HG03378 (cell line): ENCODE results near the gene DENND5B.
"Not testable (repeated sequence)": the region's sequence is repeated elsewhere in the genome, so short reads cannot be mapped to it uniquely, and the experiment has no call there.

Source experiments
- ATAC-seq: cut with Tn5 transposase; IDR thresholded peaks from one replicate; pipeline ENCODE4 v1.9.1; 2021; ENCODE audit warnings: mild to moderate bottlenecking, moderate library complexity; ENCODE audit not compliant: unreplicated experiment

Gene DENND5B

DNA sequence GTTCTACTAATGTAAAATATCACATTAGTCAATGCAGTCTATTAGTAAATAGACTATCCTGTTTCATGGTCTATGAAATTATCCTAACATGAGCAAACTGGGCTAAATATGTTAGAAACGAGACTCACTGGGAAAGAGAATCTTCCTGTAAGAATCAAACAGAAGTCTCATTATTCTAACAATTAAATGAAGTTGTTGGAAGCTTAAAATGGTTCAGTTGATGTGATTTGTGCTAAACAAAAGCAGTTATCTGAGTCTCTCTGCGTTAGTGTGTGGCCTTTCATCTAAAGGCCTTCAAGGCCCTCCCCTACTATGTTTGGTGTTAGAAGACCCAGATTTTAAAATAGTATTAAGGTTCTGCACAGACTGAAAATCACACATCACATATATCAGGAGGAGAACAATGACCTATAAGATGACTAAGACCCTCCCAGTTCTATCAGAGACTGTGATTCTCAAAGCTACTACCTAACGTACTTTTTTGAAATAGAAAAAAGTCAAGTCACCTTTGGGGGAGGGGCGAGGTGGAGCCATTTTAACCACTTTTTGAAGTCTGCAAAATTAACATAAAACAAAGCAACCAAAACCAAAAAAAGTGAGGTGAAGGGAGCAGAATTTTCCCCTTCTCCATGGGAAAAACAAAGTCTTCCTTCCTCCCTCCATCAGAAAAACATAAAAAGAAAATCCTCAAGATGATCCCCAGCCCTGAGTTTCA, 82.3 kb downstream of the DENND5B start:
- ATAC-seq, result no peak

GRCh38 chr12:31507966-31508365, 83.0 kb downstream of the DENND5B start:
- no peak for ATAC-seq

DNA sequence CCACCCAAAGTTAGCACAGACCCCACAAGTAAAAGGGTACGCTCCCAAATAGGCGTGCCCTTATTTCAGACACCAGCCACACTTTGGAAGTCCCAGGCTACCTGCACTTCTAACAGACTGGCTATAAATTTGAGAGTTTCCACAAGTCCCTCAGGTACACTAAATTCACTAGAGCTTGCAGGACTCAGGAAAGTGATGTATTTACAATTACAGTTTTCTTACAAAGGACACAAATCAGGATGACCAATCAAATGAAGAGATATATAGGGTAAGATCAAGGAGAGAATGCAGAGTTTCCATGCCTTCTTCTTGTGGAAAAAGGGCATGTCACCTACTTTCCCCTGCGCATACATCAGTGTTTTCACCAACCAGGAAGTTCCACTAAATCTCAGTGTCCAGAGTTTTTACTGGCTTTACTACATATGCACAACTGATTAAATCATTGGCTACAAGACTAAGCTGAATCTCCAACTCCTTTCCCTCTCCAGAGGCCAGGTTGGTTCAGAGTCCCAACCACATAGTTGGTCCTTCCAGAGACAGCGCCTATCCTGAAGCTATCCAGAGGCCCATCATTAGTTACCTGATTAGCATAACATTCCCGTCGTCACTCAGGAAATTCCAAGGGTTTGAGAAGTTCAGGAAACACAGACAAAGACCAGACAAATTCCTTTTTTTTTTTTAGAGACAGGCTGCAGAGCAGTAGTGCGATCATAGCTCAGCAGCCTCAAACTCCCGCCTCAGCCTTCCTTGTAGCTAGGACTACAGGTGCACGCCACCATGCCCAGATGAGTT, 84.2 kb downstream of the DENND5B start:
- ATAC-seq, result no peak

GRCh38 chr12:31504625-31505222, 86.2 kb downstream of the DENND5B start:
- ATAC-seq, result no peak

DNA sequence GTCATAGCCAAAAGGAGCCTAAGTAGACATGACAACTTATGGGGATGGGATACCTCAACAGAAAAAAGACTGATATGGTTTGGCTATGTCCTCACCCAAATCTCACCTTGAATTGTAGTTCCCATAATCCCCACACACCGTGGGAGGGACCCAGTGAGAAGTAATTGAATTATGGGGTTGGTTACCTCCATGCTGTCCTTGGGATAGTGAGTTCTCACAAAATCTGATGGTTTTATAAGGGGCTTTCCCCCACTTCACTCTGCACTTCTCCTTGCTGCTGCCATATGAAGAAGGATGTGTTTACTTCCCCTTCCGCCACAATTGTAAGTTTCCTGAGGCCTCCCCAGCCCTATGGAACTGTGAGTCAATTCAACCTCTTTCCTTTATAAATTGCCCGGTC, 89.9 kb downstream of the DENND5B start:
- not testable (repeated sequence) for ATAC-seq

DNA sequence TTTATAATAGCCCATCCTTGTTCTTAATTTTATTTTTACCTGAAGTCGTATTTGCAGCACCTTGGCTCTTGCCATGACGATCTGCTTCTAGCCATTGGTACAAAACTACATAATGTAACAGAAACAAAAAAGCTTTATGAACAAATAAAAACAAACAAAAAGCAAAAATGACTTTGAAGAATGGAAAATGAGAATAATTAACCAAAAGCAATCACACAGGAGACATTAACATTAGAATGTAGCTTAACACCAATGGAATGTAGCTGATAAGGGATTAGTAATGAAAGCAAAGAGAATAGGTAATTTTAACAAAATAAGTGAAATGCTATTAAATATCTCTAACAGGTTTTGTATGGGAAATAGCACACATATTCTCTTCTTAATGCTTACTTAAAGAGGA, 91.4 kb downstream of the DENND5B start:
- ATAC-seq, result no peak

- ATAC-seq, result no peak
Observed at GRCh38 chr12:31498424-31498823, 92.5 kb downstream of the DENND5B start.

- no peak for ATAC-seq
Observed at GRCh38 chr12:31496257-31496656, 94.7 kb downstream of the DENND5B start.

DNA sequence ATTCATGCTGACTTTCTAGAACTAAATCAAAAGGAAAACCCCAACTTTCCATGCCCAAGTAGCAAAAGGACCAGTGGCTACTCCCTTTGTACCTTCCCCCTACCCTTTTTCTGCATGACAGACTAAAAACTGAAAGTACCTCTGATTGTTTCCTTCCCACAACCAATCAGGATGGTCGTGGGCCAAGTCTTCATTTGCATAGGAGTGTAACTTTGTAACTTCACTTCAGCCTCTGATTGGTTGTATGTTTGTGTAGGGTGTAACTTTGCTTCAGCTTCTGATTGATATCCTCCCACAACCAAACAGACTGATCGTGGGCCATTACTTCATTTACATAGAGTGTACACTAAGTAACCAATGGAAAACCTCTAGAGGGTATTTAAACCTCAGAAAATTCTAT, 96.5 kb downstream of the DENND5B start:
- no peak for ATAC-seq

DNA sequence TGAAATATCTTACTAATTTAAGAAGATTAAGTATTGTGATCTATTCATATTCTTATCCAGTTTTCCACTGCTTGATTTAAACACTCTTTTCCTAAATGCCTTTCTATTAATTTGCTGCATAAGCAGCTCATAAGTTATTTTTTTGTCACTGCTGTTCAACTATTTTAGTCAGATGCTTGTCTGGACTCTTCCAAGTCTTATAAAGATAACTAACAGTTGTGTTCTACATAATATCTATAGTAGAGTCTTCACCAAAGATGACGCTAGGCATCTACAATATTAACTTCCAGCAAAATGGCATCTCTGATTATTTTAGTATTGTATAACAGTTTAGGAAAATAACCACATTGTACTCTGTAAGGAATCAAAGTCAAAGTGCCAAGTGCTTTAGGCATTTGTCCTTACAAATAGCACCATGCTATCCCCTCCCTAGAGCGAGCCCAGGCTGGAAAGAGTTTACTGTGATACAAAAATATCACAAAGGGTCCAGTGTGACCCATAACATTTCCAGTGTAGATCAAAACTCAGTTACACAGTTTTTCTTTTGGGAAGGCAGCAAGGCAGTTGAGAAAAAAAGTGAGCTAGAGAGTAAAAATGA, 98.2 kb downstream of the DENND5B start:
- ATAC-seq, result no peak

- ATAC-seq, result no peak
Observed at GRCh38 chr12:31491841-31492598, 98.9 kb downstream of the DENND5B start.

GRCh38 chr12:31491241-31491794, 99.6 kb downstream of the DENND5B start:
- no peak for ATAC-seq

DNA sequence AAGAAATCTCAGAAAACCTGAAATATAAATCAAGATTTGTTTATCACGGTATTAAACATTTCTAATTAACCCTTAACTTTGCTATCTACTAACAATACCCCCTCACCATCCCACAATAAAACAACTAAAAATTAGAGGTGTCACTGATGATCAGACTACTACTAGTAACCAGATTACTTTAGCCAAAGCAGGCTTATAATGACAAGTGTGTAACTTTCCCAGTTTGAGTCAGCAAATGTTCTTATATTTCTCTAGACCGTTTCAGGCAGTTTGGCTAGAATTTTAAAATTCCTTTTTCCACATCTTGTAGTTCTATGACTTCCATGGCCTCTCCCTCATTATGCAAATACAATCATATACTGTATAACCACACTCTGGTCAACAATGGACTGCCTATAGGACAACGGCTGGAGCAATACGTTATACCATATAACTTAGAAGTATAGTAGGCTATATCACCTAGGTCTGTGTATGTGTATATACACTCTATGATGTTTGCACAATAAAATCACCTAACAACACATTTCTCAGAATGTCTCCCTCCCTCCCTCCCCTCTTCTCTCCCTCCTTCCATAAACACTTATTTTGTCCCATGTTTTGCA, 102.1 kb downstream of the DENND5B start:
- no peak for ATAC-seq

DNA sequence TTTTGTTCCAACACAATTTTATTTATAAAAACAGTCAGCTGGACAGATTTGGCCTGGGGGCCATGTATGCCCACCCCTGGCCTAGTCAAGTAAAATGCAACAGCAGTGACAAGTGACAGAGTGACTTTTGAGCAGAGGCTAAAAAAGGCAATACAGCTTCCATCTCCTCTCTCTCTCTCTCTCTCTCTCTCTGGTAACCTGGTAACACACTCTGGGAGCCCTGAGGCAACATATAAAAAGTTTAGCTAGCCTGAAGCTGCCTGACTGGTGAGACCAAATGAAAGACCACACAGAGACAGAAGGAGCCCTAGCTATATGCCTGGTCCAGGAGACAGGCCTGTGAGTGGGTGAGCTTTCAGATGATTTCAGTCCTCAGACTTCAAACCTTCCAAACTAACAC, 105.4 kb downstream of the DENND5B start:
- ATAC-seq, result no peak

GRCh38 chr12:31482816-31483215, 108.1 kb downstream of the DENND5B start:
- ATAC-seq, result no peak

DNA sequence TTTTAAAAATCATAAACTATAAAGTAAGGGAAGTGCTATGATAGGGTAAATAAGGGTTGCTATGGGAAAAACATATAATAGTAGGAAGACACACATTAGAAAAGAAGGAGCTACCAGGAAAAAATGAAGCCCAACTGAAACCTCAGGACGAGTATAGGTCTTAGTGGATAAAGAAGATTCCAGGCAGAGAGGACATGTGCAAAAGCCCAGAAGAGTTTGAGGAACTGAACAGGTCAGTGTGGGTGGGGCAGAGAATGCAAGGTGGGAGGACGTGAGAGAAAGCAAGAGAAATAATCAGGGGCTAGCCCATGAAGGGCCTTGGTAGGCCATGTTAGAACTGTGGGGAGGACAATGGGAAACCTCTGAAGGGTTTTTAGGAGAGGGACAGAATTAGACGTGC, 109.5 kb downstream of the DENND5B start:
- no peak for ATAC-seq

- ATAC-seq, result no peak
Observed at GRCh38 chr12:31479516-31480210, 111.3 kb downstream of the DENND5B start.

- no peak for ATAC-seq
Observed at GRCh38 chr12:31478898-31479297, 112.0 kb downstream of the DENND5B start.

DNA sequence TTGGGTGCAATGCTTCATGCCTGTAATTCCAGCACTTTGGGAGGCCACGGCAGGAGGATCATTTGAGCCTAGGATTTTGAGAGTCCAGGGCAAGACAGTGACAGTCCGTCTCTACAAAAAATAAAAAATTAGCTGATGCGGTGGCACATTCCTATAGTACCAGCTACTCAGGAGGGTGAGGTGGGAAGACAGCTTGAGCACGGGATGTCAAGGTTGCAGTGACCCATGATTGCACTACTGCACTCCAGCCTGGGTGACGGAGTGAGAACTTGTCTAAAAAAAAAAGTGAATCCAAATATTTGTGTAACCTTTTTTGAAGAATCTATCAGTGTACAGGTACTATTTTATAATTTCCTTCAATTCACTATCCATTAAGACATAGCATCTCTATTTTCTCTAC, 112.5 kb downstream of the DENND5B start:
- ATAC-seq, result no peak

DNA sequence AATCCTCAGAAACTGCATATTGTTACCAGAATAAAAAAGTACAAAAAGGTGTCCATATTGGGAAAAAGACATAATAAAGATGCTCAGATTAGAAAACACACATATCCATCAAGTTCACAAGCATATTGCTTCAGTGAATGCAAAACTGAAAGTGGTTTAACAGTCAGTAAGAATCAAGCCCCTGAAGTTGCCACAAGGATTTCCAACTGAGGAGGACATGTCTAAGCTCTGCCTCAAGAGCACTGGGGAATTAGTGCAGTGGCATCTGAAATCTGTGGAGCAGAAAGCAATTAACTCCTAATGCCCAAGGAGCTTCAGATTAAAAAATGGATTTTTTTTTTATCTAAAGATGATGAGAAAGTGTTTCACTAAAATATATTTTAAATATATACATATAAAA, 113.2 kb downstream of the DENND5B start:
- ATAC-seq, result peak; percentile 72
